Mucosa of descending colon (tissue), 3 donors: ENCODE data around the gene PEAK1. TPM values are rescaled to one million over a fixed set of nuclear protein-coding genes. Genes with fewer than 3 reads are reported as not detected.

Experiments
- ATAC-seq: fragments of 200-7000 bp; cut with Tn5 transposase; one replicate; pipeline ENCODE4 v1.9.1; 2020; ENCODE audit warnings: mild to moderate bottlenecking, moderate library complexity
- DNase-seq, 3 donors: peaks; one replicate each; pipeline ENCODE4 v3.0.0-alpha.2; 2020
- H3K36me3 ChIP-seq: fragments of 200-600 bp; one replicate; pipeline ENCODE4 v1.8.0; 2021; ENCODE audit warnings: low read depth, mild to moderate bottlenecking
- H3K4me1 ChIP-seq: fragments of 200-600 bp; one replicate; pipeline ENCODE4 v1.8.0; 2021; ENCODE audit warnings: low read depth, mild to moderate bottlenecking
- H3K4me3 ChIP-seq: fragments of 200-600 bp; one replicate; pipeline ENCODE4 v1.8.0; 2021; ENCODE audit warnings: mild to moderate bottlenecking
- H3K9me3 ChIP-seq: fragments of 200-600 bp; one replicate; pipeline ENCODE4 v1.8.0; 2021; ENCODE audit warnings: mild to moderate bottlenecking
- intact Hi-C, 2 donors: fragments of 100-400 bp; cut with DNase I in 1 of 2; cut with micrococcal nuclease in 1 of 2; formaldehyde crosslinking; loops; one replicate each; pipeline versions ENCODE4 v1.11.0 to v1.11.1; 2022; cut with DNase I, micrococcal nuclease
- total RNA-seq, 3 donors: library from RNA; stranded (reverse); fragmentation: NEBNext Ultra II Directional in 2 of 3; extraction: Animal tissue kit (Norgen Biotek cat#: 25700) in 2 of 3; gene quantifications; one replicate each; pipeline versions ENCODE4 v1.2.1 to v1.2.4, GENCODE V29; 2021 to 2023
- TF ChIP-seq, protein P1 (sequence below): fragments of 200-600 bp; IDR thresholded peaks from one replicate; pipeline ENCODE4 v1.8.0; 2022; ENCODE audit warnings: antibody characterized with exemption, mild to moderate bottlenecking
- donor health status: DM: no; HTN: no; CAD: no; lungs with moderate emphysema.
- donor health status: DM: no; HTN: no; CAD: no.
- donor health status: DM: no; HTN: yes; CAD: no.

Gene PEAK1
- total RNA-seq, 3 donors from 2014 or later, result 47.9 to 75.3 (median 65.7) TPM

- TF ChIP-seq, protein P1, sequence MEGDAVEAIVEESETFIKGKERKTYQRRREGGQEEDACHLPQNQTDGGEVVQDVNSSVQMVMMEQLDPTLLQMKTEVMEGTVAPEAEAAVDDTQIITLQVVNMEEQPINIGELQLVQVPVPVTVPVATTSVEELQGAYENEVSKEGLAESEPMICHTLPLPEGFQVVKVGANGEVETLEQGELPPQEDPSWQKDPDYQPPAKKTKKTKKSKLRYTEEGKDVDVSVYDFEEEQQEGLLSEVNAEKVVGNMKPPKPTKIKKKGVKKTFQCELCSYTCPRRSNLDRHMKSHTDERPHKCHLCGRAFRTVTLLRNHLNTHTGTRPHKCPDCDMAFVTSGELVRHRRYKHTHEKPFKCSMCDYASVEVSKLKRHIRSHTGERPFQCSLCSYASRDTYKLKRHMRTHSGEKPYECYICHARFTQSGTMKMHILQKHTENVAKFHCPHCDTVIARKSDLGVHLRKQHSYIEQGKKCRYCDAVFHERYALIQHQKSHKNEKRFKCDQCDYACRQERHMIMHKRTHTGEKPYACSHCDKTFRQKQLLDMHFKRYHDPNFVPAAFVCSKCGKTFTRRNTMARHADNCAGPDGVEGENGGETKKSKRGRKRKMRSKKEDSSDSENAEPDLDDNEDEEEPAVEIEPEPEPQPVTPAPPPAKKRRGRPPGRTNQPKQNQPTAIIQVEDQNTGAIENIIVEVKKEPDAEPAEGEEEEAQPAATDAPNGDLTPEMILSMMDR, result no peak
- ATAC-seq, result no peak
- Histone ChIP-seq H3K36me3 (no peaks in the 10 kb centered on the region), H3K4me3 (no peak overlapping the region), H3K4me1 (no peaks in the 10 kb centered on the region), H3K9me3 (peaks cover 52% of the 10 kb centered on the region)
- intact Hi-C loops, result no loop called here
- no peak for DNase-seq
Observed at GRCh38 chr15:77396692-77397091, 23.2 kb downstream of the PEAK1 start.

DNA sequence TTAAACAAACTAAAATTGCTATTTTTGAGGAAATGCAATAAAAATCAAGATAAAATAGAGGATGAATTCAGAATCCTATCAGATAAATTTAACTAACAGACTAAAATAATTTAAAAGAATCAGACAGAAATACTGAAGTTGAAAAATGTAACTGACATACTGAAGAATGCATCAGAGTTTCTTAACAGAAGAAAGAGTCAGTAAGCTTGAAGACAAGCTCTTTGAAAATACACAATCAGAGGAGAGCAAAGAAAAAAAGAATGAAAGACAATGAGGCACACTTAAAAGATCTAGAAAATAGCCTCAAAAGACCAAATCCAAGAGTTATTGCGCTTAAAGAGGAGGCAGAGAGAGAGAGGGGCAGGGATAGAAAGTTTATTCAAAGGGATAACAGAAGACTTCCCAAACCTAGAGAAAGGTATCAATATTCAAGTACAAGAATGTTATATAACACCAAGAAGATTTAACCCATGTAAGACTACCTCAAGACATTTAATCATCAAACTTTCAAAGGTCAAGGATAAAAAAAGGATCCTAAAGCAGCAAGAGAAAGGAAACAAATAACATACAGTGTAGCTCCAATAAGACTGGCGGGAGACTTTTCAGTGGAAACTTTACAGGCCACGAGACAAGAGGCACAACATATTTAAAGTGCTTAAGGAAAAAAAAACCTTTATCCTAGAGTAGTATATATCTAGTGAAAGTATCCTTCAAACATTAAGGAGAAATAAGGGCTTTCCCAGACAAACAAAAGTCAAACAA lies 24.7 kb downstream of the PEAK1 start:
- ATAC-seq, result no peak

DNA sequence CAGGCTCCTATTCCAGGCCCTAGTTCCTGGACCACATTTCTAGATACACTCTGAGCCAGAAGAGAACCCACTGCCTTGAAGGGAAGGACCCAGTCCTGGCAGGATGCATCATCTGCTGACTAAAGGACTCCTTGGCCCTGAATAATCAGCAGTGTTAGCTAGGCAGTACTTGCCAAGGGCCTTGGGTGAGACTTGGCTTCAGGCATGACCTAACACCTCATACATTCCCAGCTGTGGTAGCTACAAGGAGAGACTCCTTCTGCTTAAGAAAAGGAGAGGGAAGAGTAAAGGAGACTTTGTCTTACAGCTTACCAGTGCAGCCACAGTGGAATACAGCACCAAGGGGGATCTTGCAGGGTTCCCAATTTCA lies 26.4 kb downstream of the PEAK1 start:
- intact Hi-C loops, result no loop called here
- ATAC-seq, result no peak
- H3K9me3 ChIP-seq, result peaks cover 32% of the 10 kb centered on the region
- H3K36me3 ChIP-seq, result no peaks in the 10 kb centered on the region
- no peak for DNase-seq
- no peaks in the 10 kb centered on the region for H3K4me1 ChIP-seq
- TF ChIP-seq, protein P1, result no peak
- no peak overlapping the region for H3K4me3 ChIP-seq

More for the DNA sequence above, 24.7 kb downstream of the PEAK1 start:
- intact Hi-C loops, result no loop called here
- DNase-seq, result no peak
- Histone ChIP-seq H3K9me3 (peaks cover 48% of the 10 kb centered on the region), H3K4me1 (no peaks in the 10 kb centered on the region), H3K4me3 (no peak overlapping the region), H3K36me3 (no peaks in the 10 kb centered on the region)
- TF ChIP-seq, protein P1, result no peak

- Histone ChIP-seq H3K4me3 (no peak overlapping the region), H3K9me3 (peaks cover 27% of the 10 kb centered on the region), H3K4me1 (no peaks in the 10 kb centered on the region), H3K36me3 (no peaks in the 10 kb centered on the region)
- intact Hi-C loops, result no loop called here
- TF ChIP-seq, protein P1, result no peak
- DNase-seq (no peak), ATAC-seq (no peak)
Observed at GRCh38 chr15:77392762-77393470, 27.0 kb downstream of the PEAK1 start.

- H3K4me1 ChIP-seq, result no peaks in the 10 kb centered on the region
- DNase-seq (no peak), ATAC-seq (no peak)
- peaks cover 16% of the 10 kb centered on the region for H3K9me3 ChIP-seq
- H3K4me3 ChIP-seq, result no peak overlapping the region
- TF ChIP-seq, protein P1, result no peak
- intact Hi-C loops, result no loop called here
- no peaks in the 10 kb centered on the region for H3K36me3 ChIP-seq
Observed at GRCh38 chr15:77391372-77391951, 28.4 kb downstream of the PEAK1 start.
